Measurements from ENCODE around the gene NBPF3.
"Not testable (repeated sequence)": the region's sequence is repeated elsewhere in the genome, so short reads cannot be mapped to it uniquely, and the experiment has no call there.

The NBPF3 gene

DNA sequence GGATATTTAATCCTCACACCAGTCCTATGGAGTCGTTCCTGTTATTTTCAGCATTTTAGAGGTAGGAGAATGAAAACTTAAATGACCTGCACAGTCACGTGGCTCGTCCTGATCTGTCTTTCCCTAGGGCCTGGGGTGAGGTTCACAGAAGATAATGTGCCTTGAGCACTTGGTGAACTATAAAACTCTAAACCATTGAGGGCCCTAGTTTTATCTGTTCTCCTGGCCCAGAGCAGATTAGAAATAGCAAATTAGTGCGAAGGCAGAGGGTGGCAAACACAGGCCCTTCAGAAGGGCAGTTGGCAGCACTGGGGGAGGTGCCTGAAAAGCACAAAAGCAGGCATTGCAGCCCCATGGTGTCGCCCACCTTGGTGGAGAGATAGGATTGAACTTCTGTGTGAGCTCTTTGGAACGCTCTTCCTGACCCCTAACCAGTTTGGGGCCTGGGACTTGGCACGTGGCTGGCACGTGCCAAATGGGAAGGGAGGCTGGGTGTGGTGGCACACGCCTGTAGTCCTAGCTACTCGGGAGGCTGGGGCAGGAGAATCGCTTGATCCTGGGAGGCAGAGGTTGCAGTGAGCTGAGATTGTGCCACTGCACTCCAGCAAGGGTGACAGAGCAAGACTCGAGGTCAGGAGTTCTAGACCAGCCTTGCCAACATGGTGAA, 1.2 kb upstream of the NBPF3 start:
- not testable (repeated sequence) for DNase-seq

DNA sequence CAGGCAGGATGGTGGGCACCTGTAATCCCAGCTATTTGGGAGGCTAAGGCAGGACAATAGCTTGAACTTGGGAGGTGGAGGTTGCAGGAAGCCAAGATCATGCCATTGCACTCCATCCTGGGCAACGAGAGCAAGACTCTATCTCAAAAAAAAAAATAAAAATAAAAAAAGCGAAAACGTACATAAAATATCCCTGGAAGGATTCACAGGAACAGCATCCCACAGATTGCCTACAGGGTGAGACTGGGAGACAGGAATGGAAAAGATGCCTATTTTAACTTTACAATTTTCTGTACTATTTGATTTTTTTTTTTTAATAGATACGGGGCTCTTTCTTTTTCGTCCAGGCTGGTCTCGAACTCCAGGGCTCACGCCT, 604 bp upstream of the NBPF3 start:
- no peak for DNase-seq

DNA sequence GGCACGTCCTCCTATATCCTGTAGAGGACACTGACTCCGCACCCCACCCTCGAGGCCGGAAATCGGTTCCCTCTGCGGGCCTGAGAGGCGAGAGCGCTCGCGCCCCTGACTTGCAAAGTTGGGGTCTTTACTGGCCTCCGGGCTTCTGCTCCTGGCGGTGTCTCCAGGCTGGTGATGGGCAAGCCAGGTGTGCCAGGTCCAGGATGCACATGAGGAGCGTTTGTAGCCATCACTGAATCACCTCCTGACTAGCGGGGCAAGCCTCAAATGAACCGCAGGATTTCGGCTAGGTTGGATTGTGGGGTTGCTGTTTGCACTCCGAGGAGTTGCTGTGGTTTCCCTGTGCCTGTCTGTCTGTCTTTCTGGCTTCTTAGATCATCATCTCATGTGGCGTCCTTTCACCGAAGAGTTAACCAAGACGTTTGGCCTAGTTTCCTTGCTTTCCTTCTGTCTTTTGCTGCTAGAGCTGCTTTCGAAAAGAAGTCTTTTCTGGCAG, 741 bp downstream of the NBPF3 start:
- DNase-seq: not testable (repeated sequence)

DNA sequence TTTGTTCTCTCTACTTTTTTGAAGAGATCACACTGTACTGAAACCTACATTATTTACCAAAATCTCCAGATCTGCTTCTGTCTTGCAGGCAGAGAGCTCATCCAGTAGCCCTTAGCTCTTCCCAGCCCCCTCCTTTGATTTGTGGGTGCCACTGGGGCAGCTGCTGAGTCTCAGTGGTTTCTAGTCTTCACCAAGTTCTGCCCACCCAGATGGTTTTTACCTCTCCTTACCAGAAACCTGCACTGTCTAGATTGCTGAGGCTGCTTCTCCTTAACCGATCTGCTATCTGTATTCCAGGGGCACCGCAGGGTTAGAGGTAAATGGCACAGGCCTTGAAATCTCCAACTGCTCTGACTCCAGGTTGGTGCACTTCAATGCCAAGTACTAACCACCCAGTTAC, 6.7 kb downstream of the NBPF3 start:
- DNase-seq: not testable (repeated sequence)

DNA sequence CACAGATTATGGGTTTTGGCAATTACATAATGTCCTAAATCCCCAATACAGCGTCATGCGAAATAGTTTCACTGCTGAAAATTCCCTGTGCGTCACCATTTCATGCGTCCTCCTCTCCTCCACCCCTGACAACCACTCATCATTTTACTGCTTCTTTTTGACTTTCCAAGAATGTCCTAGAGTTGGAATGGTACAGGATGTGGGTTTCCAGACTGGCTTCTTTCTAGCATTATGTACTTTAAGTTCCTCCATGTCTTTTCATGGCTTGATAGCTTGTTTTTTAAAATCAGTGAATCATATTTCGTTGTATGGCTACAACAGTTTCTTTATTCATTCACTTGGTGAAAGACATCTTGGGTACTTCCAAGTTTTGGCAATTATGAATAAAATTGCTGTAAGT, 7.4 kb downstream of the NBPF3 start:
- DNase-seq: no peak

DNA sequence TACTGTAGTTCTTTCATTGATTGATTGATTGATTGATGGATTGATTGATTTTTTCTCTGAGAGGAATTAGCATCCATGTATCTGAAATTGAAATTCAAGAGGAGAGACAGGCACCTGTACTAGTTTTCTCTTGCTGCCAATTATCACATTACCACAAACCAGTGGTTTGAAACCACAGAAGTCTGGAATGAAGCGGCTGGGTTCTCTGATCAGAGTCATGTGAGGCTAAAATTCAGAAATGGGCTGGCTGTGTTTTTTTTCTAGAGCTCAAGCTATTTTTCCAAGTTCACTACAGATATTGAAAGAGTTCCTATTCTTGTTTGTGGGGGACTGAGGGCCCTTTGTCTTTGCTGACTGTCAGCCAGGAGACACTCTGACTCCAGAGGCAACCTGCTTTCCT, 10.0 kb downstream of the NBPF3 start:
- no peak for DNase-seq

DNA sequence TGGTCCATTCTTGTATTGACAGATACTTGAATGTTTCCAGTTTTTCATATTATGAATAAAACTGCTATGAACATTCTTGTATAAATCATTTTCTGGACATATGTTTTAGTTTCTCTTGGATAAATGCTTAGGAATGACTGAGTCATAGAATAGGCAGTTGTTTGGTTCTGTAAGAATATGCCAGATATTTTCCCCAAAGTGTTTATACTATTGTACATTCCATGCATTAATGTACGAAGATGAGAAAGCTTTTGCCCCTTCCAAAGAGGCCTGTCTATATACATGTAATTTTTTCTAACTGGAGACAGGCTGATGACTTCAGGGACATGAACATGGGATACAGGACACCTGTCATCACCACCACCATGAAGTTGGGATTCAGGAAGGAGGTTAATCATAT, 11.3 kb downstream of the NBPF3 start:
- no peak for DNase-seq

DNA sequence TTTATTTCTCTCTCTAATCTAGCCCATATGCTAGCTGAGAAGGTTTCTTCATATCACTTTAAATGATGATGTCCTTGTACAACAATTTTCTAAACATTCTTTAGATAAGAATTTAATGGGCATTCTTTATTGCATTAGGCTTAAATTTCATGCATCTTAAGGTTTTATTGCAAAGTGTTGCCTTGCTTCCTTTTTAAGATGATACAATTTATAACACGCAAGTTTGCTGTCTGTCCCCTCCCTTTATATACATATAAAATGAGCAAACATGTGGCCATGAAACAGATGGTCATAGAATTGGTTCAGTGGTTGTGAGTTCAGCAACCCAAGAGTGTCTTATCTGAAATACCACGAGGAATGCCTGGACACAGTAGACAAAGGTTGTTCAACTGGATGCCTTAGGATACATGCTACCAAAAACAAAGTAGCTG, 12.1 kb downstream of the NBPF3 start:
- no peak for DNase-seq

DNA sequence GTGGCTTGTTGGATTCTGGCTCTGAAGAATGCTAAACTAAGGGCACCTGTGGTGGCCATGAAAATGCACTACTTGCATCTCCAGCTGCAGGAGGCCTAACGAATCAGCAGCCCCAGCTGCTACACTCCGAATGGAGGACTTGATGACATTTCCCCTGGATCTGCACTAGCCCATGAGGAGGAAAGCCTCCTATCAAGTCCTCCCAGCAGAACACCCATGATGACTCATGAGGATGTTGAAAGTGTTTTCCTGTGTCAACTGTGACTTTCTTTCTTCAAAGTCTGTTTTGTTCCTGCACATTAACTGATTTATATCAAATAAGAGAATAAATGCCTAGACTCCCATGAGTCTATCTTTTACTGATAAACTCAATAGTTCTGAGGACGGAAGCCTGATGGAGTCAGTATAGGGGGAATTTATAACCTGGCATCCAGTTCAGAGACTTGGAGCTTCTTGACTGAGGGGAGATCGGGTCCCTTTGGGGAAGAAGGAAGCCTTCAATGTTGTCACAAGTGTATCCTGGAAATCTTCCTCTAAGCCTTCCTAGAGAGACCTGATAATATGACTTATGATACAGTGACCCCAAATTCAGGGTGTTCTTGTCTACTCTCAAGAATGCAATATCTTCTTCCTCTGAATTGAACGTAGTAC, 14.2 kb downstream of the NBPF3 start:
- DNase-seq: not testable (repeated sequence)

DNA sequence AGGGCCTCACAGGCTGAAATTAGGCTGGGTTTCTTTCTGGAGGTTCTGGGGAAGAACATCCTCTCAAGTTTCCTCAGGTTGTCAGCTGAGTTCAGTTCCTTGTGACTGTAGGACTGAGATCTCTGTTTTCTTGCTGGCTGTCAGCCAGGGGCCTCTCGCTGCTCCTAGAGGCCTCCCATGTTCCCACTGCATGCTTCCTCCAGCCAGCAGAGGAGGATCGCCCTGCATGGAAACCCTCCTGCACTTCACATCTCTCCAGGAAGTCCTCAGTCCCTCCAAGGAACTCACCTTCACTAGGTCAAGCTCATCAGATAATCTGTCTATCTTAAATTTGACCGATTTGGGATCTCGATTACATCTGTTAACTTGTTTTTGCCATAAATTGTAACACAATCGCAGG, 15.0 kb downstream of the NBPF3 start:
- DNase-seq: not testable (repeated sequence)

DNA sequence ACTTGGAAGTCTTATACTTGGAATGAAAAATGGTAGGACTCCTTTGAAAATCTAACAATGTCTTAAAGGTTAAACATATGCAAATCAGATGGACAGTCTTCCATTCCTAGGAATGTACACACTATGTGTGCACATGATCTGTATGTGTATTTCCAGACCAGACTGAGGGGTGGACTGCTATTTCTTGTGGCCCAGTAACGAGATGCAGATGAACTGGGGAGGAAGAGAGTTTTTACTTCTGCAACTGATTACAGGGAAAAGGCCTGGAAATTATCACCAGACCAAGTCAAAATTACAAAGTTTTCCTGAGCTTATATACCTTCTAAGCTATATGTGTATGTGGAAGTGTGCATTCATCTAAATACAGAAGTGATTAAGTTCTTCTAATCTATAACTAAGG, 17.7 kb downstream of the NBPF3 start:
- no peak for DNase-seq

DNA sequence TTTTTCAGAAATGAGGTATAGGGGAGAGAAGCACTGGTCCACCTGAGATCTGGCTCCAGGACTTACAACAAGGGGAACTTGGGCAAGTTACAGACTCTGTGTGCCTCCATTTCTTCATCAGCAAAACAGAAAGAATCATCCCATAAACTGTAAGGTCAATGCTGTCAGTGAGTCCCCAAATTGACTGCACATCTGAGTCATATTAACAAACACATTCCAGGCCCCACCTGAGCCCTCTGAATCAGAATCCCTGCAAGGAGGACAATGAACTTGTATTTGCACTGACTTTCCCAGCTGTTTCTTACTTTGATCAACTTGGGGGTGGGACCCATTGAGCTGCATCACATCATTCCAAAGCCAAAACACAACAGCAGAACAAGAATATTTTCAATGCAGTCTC, 25.2 kb downstream of the NBPF3 start:
- DNase-seq: not testable (repeated sequence)

DNA sequence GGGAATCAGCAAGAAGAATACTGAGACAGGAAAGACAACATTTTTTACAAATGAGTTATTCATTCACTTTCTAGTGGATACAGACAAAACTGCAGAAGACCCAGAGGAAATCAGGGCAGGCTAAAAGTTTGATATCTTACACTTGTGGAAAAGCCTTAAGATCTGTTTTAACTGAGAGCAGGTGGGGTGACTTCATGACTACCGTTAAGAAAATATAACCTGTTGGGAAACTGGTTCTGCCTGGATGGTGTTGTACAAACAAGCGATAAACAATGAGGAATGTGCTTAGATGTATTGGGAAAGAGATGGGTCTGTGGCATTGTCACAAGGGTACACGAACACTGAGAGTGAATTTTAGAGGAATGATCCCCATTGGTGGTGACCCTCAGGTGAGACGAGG, 28.0 kb downstream of the NBPF3 start:
- DNase-seq: not testable (repeated sequence)

DNA sequence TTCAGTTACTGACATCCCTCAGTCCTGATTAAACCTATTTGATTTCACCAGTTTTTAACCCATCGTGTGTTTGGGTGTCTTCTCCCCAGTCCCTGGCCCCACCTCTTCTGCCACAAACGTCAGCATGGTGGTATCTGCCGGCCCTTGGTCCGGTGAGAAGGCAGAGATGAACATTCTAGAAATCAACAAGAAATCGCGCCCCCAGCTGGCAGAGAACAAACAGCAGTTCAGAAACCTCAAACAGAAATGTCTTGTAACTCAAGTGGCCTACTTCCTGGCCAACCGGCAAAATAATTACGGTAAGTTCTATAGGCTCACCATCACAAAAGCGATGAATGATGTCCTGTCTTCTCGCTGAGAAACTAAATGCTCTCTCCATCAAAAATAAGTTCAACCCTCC, 28.7 kb downstream of the NBPF3 start:
- DNase-seq: no peak

DNA sequence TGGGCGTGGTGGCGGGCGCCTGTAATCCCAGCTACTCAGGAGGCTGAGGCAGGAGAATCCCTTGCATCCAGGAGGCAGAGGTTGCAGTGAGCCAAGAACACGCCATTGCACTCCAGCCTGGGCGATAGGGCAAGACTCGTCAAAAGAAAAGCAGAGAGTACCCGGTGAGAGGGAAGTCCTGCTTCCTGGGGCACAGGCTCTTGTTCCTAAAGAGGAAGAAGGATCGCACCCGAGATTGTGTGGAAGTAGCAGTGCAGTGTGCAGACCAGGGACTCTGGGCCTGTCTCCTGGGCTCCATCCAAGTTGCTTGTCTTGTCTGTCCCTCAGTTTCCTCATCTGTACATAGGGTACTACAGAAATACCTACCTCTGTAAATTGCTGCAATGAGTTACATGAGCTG, 29.6 kb downstream of the NBPF3 start:
- no peak for DNase-seq

DNA sequence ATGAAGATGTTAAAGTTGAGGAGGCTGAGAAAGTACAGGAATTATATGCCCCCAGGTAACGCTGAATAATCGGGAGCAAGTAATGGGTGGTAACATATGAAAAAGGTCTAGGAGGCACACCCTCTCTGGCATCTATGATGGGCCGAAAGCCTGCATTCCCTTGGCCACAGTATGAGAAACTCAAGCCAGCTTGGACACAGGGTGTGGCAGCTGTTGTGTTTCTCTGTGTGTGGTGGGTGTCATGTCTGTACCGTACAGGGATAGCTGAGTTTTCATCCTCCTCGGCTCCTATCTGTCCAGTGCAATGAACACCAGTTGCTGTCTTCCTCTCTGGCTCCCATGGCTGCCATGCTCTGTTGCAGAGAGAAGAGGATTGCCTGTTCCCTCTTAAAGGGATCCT, 32.9 kb downstream of the NBPF3 start:
- DNase-seq: no peak

DNA sequence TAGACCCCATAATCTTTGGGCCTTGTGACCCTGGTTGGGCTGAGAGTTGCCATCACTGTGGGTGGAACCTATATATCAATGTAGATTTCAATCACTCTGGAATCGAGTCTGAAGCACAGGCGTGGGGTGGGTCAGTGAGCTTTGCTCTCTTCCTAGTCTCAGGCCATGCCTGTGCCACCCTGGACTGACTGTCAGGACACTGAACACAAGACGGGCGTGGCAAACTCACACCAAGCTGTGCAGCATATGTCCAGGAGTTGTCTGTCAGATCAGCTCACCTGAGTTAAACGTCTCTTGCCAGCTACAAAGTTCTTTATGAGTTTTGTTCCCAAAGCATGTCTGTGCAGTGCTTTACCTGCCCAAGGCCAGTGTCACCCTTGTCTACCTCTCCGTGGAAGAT, 38.4 kb downstream of the NBPF3 start:
- DNase-seq: no peak

DNA sequence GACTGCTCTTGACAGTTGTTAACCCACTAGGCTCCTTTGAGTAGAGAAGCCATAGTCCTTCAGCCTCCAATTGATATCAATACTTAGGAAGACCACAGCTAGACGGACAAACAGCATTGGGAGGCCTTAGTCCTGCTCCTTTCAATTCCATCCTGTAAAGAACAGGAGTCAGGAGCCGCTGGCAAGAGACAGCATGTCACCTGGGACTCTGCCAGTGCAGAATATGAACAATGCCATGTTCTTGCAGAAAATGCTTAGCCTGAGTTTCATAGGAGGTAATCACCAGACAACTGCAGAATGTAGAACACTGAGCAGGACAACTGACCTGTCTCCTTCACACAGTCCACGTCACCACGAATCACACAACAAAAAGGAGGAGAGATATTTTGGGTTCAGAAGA, 43.9 kb downstream of the NBPF3 start:
- not testable (repeated sequence) for DNase-seq

DNA sequence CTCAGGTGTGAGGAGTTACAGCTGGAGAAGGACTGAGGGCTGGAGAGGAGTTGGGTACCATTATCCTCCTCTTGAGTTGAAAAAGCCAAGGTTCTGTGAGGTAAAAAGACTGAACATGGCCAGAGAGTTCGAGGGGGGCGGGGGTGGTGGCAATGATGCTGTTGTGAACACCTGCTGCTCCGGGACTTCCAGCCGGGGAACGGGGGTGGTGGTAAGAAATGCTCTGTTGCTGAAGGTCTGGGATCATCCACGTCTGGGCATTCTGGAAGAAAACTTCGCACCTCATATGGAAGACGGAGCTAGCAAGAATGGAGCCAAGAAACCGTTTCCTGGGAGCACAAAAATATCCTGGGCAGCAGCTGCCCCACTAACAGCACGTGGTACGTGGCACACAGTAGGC, 49.2 kb downstream of the NBPF3 start:
- DNase-seq: no peak

DNA sequence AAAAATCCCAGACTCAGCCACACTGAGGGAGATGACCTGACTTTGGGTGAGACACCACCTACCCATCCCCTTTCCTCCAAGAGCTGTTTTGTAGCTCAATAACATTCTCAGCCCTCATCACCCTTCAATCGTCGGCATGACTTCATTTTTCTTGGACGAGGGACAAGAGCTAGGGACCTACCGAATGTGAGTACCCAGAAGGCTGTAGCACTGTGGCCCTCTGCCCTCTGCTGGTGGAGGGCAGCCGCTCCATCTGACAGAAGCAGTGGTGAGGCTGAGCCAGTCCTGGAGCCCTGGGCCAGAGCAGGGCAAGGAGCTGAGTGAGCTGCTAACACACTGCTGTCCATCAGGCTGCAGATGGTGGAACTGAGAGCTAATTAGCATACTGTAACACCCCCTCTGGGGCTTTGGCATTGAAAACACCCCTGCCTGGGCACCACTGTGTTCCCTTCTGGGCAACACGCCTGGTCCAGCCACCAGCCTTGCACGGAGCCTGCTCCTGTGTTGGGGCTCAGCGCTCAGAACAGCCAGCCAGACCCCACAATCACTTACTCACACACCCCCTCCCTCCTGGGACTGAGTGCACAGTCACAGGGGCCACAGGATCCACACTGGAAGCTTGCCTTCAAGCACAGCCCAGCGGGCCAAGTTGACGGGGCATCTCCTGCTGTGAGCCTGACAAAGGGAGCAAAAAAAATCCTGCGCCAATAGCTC, 51.0 kb downstream of the NBPF3 start:
- no peak for DNase-seq

DNA sequence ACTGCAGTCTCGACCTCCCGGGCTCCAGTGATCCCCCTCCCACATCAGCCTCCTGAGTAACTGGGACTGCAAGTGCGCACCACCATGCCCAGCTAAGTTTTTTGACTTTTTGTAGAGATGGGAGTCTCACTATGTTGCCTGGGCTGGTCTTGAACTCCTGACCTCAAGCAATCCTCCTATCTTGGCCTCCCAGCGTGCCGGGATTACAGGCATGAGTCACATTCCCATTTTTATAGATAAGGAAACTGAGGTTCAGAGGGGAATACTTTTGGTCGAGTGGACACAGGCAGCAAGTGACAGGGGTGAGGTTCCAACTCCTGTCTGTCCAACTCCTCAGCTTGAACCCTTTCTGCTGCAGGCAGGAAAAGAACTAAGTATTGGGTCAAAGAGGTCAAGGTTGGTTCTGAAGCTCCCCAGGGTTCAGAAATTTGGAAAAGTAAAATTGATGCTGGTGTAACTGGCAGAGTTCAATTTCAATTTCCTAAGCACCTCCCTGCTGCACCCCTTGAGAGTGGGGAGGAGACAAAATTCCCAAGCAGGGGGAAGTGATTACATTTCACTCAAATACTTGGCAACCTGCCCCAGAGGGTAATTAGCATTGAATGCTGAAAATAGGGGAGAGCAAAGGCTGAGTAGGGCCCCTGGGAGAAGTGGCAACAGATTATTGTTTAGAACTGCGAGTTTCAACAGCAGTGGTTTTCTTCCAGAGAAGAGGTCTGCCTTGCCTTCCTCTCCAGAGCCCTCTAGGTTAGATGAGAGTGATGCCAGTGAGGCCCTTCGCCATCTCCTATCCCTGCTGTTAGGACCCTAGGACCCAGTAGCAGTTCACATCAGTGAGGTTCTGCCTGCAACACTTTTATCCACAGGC, 51.8 kb downstream of the NBPF3 start:
- DNase-seq: no peak

DNA sequence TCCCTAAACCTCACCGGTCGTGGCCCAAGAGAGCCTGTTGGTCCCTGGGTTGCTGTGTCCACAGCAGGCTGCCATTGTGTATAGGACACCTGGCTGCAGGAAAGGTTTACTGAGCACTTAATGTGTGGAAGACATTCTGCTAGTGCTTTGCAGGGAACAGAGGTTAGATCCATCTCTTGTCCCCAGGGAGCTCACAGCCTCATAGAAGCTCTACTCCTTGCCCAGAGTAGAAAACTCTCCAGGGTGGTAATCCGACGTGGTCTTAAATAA, 52.4 kb downstream of the NBPF3 start:
- no peak for DNase-seq

DNA sequence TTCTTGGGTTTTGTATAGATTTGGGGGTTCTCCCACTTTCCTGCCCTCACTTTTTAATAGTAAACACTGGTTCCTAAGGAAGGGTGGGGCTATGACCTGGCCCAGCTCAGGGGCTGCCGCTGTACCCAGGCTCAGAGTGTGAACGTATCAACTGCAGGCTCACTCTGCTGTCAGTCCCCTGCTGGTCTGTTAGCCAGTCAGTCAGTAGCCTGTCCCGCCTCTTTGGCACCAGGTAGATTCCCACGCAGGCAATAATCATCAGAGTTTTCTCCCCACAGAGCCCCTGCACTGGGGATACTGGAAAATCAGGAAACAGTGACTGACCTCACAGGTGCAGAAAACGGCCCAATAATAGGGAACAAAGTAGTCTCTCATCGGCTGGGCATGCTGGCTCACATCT, 54.3 kb downstream of the NBPF3 start:
- DNase-seq: no peak
